Pericardium fibroblast (primary cell): ENCODE results near the gene CYB5RL. TPM values are rescaled to one million over a fixed set of nuclear protein-coding genes. Genes with fewer than 3 reads are reported as not detected.

Experiments used
- total RNA-seq: library from RNA; depleted of rRNA; stranded (reverse); fragments of >200 nt; gene quantifications from 2 replicates; pipeline ENCODE4 v1.2.3, GENCODE V29; 2015

Gene CYB5RL, protein sequence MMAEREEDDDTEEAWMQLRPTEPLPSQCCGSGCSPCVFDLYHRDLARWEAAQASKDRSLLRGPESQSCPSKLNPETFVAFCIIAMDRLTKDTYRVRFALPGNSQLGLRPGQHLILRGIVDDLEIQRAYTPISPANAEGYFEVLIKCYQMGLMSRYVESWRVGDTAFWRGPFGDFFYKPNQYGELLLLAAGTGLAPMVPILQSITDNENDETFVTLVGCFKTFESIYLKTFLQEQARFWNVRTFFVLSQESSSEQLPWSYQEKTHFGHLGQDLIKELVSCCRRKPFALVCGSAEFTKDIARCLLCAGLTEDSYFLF
- total RNA-seq = 3.5 and 4.6 TPM in 2 replicates

GRCh38 chr1:54199765-54200518 is at the start of gene CYB5RL, which contains the start of gene MRPL37:
TSS of gene CYB5RL (minus strand) at chr1:54200030. CDS start at chr1:54195616, 4,414 bp downstream.
TSS of gene MRPL37 (plus strand) at chr1:54200167. CDS start at chr1:54200244, 77 bp downstream.

DNA sequence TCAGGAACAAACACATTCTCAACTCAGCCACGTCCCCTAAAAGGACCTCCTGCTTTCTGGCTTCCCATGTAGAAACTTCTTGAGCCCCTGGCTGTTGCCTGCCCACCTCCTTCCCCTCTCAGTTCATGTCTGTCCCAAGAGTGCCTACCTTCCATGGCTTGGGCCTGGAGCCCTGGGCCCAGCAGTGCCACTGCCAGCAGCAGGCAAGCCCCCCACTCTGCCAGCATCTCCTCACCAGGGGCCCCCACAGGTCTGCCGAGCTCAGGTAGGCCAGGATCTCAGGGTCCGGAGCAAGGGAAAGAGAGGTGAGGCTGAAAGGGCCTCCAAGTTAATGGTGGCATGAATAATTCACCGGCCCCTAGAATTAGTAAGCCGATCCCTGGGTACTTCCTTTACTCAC is 47.1 kb downstream of the CYB5RL start, which contains the start of gene CDCP2:
CDCP2 (minus strand) TSS at position 305 of the 400 bp plus-strand sequence; CDS start at position 227, 78 bp downstream.

Other genes starting within 250 kb of the CYB5RL start
- gene LDLRAD1, start 181.8 kb downstream of the CYB5RL start, total RNA-seq = not detected in 2 replicates
- 239 and 298 TPM in 2 replicates for gene TMEM59, start 146.8 kb downstream of the CYB5RL start, total RNA-seq
- gene TCEANC2, start 146.4 kb downstream of the CYB5RL start, total RNA-seq = 3.3 TPM in 2 replicates
- not detected in 2 replicates for gene CDCP2, start 47.0 kb downstream of the CYB5RL start, total RNA-seq
- gene MRPL37, start 137 bp upstream of the CYB5RL start, total RNA-seq = 97.1 and 100 TPM in 2 replicates
- 15.4 and 19.6 TPM in 2 replicates for gene SSBP3, start 206.4 kb upstream of the CYB5RL start, total RNA-seq